SJSA1 (cell line): Measurements from ENCODE around the gene GAL3ST2. TPM values are rescaled to one million over a fixed set of nuclear protein-coding genes. Genes with fewer than 3 reads are reported as not detected.
"Not testable (repeated sequence)": the region's sequence is repeated elsewhere in the genome, so short reads cannot be mapped to it uniquely, and the experiment has no call there.

Experiments
- DNase-seq, 2 experiments: peaks; one replicate each; pipeline ENCODE4 v3.0.0-alpha.2; 2015 to 2020; ENCODE audit warnings: low spot score in 2 of 2, low read depth in 1 of 2
- H3K27ac ChIP-seq: fragments of 250-450 bp; sonication (Bioruptor Pico); 2 replicates; pipeline ENCODE4 v1.5.1; 2020; ENCODE audit warnings: mild to moderate bottlenecking, moderate library complexity
- H3K27me3 ChIP-seq: fragments of 250-450 bp; sonication (Bioruptor Pico); replicated peaks from 2 replicates; pipeline ENCODE4 v1.5.1; 2020; ENCODE audit warnings: mild to moderate bottlenecking, moderate library complexity
- H3K36me3 ChIP-seq: fragments of 250-450 bp; sonication (Bioruptor Pico); 2 replicates; pipeline ENCODE4 v1.5.1; 2020; ENCODE audit warnings: mild to moderate bottlenecking
- H3K4me1 ChIP-seq: fragments of 250-450 bp; sonication (Bioruptor Pico); replicated peaks from 2 replicates; pipeline ENCODE4 v1.6.1; 2021; ENCODE audit warnings: mild to moderate bottlenecking
- H3K4me3 ChIP-seq: fragments of 250-450 bp; sonication (Bioruptor Pico); 2 replicates; pipeline ENCODE4 v1.5.1; 2020; ENCODE audit warnings: mild to moderate bottlenecking
- H3K9me3 ChIP-seq: fragments of 250-450 bp; sonication (Bioruptor Pico); replicated peaks from 2 replicates; pipeline ENCODE4 v1.5.1; 2020; ENCODE audit warnings: mild to moderate bottlenecking
- total RNA-seq: library from RNA; depleted of rRNA; stranded (reverse); fragments of >200 nt; shearing (Covaris generic); gene quantifications from 2 replicates; pipeline ENCODE4 v1.2.3, GENCODE V29; 2014

The GAL3ST2 gene
- total RNA-seq, 1 experiment from 2014 or later, result not detected

GRCh38 chr2:241827394-241827793 is 50.8 kb downstream of the GAL3ST2 start:
- no peak for DNase-seq
- H3K36me3 ChIP-seq, result no peaks in the 10 kb centered on the region
- H3K4me3 ChIP-seq, result no peak overlapping the region

DNA sequence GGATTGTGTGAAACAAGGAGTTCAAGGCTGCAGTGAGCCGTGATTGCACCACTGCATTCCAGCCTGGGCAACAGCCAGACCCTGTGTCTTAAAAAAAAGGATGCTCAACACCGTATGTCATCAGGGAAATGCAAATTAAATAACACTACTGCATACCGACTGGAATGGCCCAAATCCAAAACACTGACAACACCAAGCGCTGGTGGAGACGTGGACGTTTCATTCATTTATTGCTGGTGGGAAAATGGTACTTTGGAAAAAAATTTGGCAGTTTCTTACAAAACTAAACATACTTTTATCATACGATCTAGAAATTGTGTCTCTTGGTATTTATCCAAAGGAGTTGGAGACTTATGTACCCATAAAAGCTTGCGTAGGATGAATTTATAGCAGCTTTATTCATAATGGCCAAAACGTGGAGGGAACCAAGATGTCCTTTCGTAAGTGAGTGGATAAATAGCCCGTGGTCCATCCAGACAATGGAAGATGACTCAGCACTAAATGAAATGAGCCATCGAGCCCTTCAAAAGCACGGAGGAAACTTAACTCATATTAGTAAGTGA is 56.6 kb downstream of the GAL3ST2 start:
- no peak for DNase-seq
- Histone ChIP-seq H3K36me3 (no peaks in the 10 kb centered on the region), H3K27ac (no peak overlapping the region), H3K9me3 (0 out of 2 replicates have a peak, but pooled peaks cover 2% of the 10 kb centered on the region), H3K27me3 (peaks cover 8% of the 10 kb centered on the region; the same call in 1 of the 2 replicates), H3K4me3 (no peak overlapping the region), H3K4me1 (peaks cover 6% of the 10 kb centered on the region; the same call in 1 of the 2 replicates)

More at GRCh38 chr2:241827394-241827793, 50.8 kb downstream of the GAL3ST2 start:
- Histone ChIP-seq H3K9me3 (peaks cover 13% of the 10 kb centered on the region; the same call in 1 of the 2 replicates), H3K27me3 (no peaks in the 10 kb centered on the region), H3K4me1 (no peaks in the 10 kb centered on the region), H3K27ac (no peak overlapping the region)

GRCh38 chr2:241833756-241834526 is 57.3 kb downstream of the GAL3ST2 start:
- H3K36me3 ChIP-seq, H3K4me1 ChIP-seq, H3K9me3 ChIP-seq, H3K4me3 ChIP-seq, H3K27ac ChIP-seq: not testable (repeated sequence)
- H3K27me3 ChIP-seq, result peaks cover 10% of the 10 kb centered on the region; the same call in 1 of the 2 replicates
- DNase-seq, result peak in 1 of 2 experiments; percentile 25

- H3K36me3 ChIP-seq, result no peaks in the 10 kb centered on the region
- peaks cover 6% of the 10 kb centered on the region; the same call in 1 of the 2 replicates for H3K4me1 ChIP-seq
- peak in 1 of 2 experiments; percentile 22 for DNase-seq
- peaks cover 15% of the 10 kb centered on the region for H3K27me3 ChIP-seq
- no peak overlapping the region for H3K27ac ChIP-seq
- no peak overlapping the region for H3K4me3 ChIP-seq
- 0 out of 2 replicates have a peak, but pooled peaks cover 2% of the 10 kb centered on the region for H3K9me3 ChIP-seq
Observed at GRCh38 chr2:241834527-241835210, 58.0 kb downstream of the GAL3ST2 start.

GRCh38 chr2:241835611-241836010 is 59.0 kb downstream of the GAL3ST2 start:
- H3K4me1 ChIP-seq, result peaks cover 6% of the 10 kb centered on the region; the same call in 1 of the 2 replicates
- H3K9me3 ChIP-seq, result 0 out of 2 replicates have a peak, but pooled peaks cover 2% of the 10 kb centered on the region
- DNase-seq, result peak in 1 of 2 experiments; percentile 15
- no peak overlapping the region for H3K27ac ChIP-seq
- H3K36me3 ChIP-seq, result no peaks in the 10 kb centered on the region
- H3K27me3 ChIP-seq, result peaks cover 18% of the 10 kb centered on the region
- no peak overlapping the region for H3K4me3 ChIP-seq

- H3K4me3 ChIP-seq, result no peak overlapping the region
- 0 out of 2 replicates have a peak, but pooled peaks cover 2% of the 10 kb centered on the region for H3K9me3 ChIP-seq
- peaks cover 6% of the 10 kb centered on the region; the same call in 1 of the 2 replicates for H3K4me1 ChIP-seq
- H3K36me3 ChIP-seq, result no peaks in the 10 kb centered on the region
- peaks cover 18% of the 10 kb centered on the region for H3K27me3 ChIP-seq
- DNase-seq, result no peak
- no peak overlapping the region for H3K27ac ChIP-seq
Observed at GRCh38 chr2:241836292-241836691, 59.7 kb downstream of the GAL3ST2 start.

GRCh38 chr2:241837197-241837965 is 60.8 kb downstream of the GAL3ST2 start:
- no peaks in the 10 kb centered on the region for H3K36me3 ChIP-seq
- peaks cover 18% of the 10 kb centered on the region for H3K27me3 ChIP-seq
- peaks cover 6% of the 10 kb centered on the region; the same call in 1 of the 2 replicates for H3K4me1 ChIP-seq
- no peak overlapping the region for H3K4me3 ChIP-seq
- H3K9me3 ChIP-seq, result 0 out of 2 replicates have a peak, but pooled peaks cover 2% of the 10 kb centered on the region
- DNase-seq, result peak in 1 of 2 experiments; percentile 6
- no peak overlapping the region for H3K27ac ChIP-seq

- no peak for DNase-seq
- Histone ChIP-seq H3K4me3 (no peak overlapping the region), H3K27me3 (peaks cover 31% of the 10 kb centered on the region), H3K27ac (no peak overlapping the region), H3K4me1 (no peaks in the 10 kb centered on the region; the same call in 1 of the 2 replicates), H3K9me3 (no peaks in the 10 kb centered on the region), H3K36me3 (no peaks in the 10 kb centered on the region)
Observed at GRCh38 chr2:241841181-241842066, 64.8 kb downstream of the GAL3ST2 start.

- no peak for DNase-seq
- no peaks in the 10 kb centered on the region for H3K9me3 ChIP-seq
- H3K27me3 ChIP-seq, result peaks cover 31% of the 10 kb centered on the region
- H3K36me3 ChIP-seq, result no peaks in the 10 kb centered on the region
- H3K4me1 ChIP-seq, result no peaks in the 10 kb centered on the region; the same call in 1 of the 2 replicates
- H3K4me3 ChIP-seq, result no peak overlapping the region
- no peak overlapping the region for H3K27ac ChIP-seq
Observed at GRCh38 chr2:241842067-241842415, 65.4 kb downstream of the GAL3ST2 start.

GRCh38 chr2:241842620-241843211 is 66.1 kb downstream of the GAL3ST2 start:
- peaks cover 27% of the 10 kb centered on the region for H3K27me3 ChIP-seq
- H3K9me3 ChIP-seq, result no peaks in the 10 kb centered on the region
- H3K36me3 ChIP-seq, result no peaks in the 10 kb centered on the region
- no peak for DNase-seq
- no peak overlapping the region for H3K4me3 ChIP-seq
- no peaks in the 10 kb centered on the region; the same call in 1 of the 2 replicates for H3K4me1 ChIP-seq
- no peak overlapping the region for H3K27ac ChIP-seq

GRCh38 chr2:241843321-241844065 is 66.9 kb downstream of the GAL3ST2 start:
- Histone ChIP-seq H3K4me3 (no peak overlapping the region), H3K36me3 (no peaks in the 10 kb centered on the region), H3K27ac (no peak overlapping the region), H3K4me1 (no peaks in the 10 kb centered on the region; the same call in 1 of the 2 replicates), H3K9me3 (no peaks in the 10 kb centered on the region), H3K27me3 (peaks cover 21% of the 10 kb centered on the region)
- no peak for DNase-seq
